GM20431 (cell line): ENCODE measurements around the gene PDLIM7.

Source experiments
- in situ Hi-C: fragments of 300-500 bp; cut with MseI, MboI; formaldehyde crosslinking; loops from one replicate; pipeline ENCODE4 v1.15.0; 2020; ENCODE audit warnings: low sequenced_read_pairs; ENCODE audit not compliant: unreplicated experiment

The PDLIM7 gene

GRCh38 chr5:177477701-177478477 lies 19.5 kb downstream of the PDLIM7 start:
- in situ Hi-C loops: no loop called here

- in situ Hi-C loops: no loop called here
Observed at GRCh38 chr5:177476531-177477233, 20.7 kb downstream of the PDLIM7 start.

GRCh38 chr5:177475563-177476427 lies 21.6 kb downstream of the PDLIM7 start:
- in situ Hi-C loops: no loop called here

GRCh38 chr5:177474846-177475562 lies 22.4 kb downstream of the PDLIM7 start:
- in situ Hi-C loops: no loop called here

- in situ Hi-C loops: no loop called here
Observed at GRCh38 chr5:177474002-177474476, 23.4 kb downstream of the PDLIM7 start.

- in situ Hi-C loops: no loop called here
Observed at GRCh38 chr5:177473443-177474001, 23.9 kb downstream of the PDLIM7 start, which contains the start of gene DBN1. Gene DBN1, minus strand, starts transcription at chr5:177473634. Its CDS starts 113 bp downstream, at chr5:177473521.

- in situ Hi-C loops: no loop called here
Observed at GRCh38 chr5:177472460-177473442, 24.7 kb downstream of the PDLIM7 start.

GRCh38 chr5:177471610-177472356 lies 25.6 kb downstream of the PDLIM7 start:
- in situ Hi-C loops: no loop called here

GRCh38 chr5:177470759-177471536 lies 26.5 kb downstream of the PDLIM7 start:
- in situ Hi-C loops: no loop called here

- in situ Hi-C loops: no loop called here
Observed at GRCh38 chr5:177469750-177470525, 27.5 kb downstream of the PDLIM7 start.

GRCh38 chr5:177468685-177469628 lies 28.4 kb downstream of the PDLIM7 start:
- in situ Hi-C loops: no loop called here

- in situ Hi-C loops: no loop called here
Observed at GRCh38 chr5:177468329-177468684, 29.1 kb downstream of the PDLIM7 start.

GRCh38 chr5:177467436-177467835 lies 30.0 kb downstream of the PDLIM7 start:
- in situ Hi-C loops: no loop called here

GRCh38 chr5:177466861-177467260 lies 30.5 kb downstream of the PDLIM7 start:
- in situ Hi-C loops: no loop called here

GRCh38 chr5:177465044-177465443 lies 32.4 kb downstream of the PDLIM7 start:
- in situ Hi-C loops: no loop called here
